HG03064 (cell line): ENCODE data around the gene ADCY1.

ENCODE experiments used
- ATAC-seq: cut with Tn5 transposase; IDR thresholded peaks from one replicate; pipeline ENCODE4 v1.9.1; 2021; ENCODE audit warnings: low read depth; ENCODE audit not compliant: unreplicated experiment

ADCY1 gene

GRCh38 chr7:45708046-45708950, 134.1 kb downstream of the ADCY1 start:
- no peak for ATAC-seq

GRCh38 chr7:45709168-45710042, 135.2 kb downstream of the ADCY1 start:
- no peak for ATAC-seq

DNA sequence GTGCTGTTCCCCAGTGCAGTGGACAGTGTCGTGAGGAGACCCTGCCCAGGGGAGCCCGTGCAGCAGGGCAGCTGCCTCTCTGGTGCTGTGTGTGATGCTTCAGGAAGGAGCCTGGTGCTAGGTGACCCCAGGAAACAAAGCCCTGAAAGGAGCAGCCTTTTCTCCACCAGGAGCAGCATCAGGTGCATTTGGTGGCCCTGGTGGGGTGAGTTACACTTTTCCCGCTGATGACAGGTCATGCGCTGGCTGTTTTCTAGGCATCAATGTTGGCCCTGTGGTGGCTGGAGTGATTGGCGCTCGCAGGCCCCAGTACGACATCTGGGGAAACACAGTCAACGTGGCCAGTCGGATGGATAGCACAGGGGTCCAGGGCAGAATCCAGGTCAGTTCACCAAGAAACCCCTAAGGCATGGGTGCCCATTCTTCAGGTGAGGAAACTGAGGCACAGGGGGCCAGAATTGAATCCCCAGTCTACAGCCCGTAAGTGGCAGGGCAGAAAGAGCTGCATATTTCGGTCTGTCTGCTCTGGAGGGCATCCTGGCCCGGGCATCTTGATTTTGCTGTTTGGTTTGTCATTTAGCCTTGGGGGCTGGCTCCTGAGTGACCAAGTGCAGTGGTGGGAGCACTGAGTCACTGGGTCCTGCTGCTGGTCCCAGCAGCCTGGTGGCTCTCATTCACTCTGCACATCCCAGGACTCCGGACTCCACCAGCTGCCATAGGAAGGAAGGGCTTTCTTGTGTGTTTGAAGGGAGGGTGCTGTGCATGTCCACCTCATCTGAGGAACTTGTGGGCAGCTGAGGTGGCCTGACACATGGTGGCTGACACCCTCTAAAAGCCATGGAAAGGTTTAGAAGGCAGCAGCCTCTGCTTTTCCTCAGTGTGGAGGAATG, 136.3 kb downstream of the ADCY1 start:
- no peak for ATAC-seq

DNA sequence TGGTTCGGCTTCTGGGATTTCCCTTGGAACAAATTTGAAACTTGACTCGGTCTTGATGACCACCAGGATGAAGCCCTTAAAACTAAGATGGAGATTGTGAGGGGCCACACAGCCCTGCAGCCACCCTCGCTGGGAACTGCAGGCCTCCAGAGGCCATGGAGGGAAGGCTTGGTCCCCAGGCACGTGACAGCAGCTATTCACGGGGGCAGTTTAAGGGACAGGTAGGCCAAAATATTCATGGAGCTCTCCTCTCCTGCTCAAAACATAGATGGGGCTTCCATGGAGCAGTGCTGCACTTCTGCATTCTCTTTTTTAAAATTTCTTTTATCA, 137.0 kb downstream of the ADCY1 start:
- no peak for ATAC-seq

DNA sequence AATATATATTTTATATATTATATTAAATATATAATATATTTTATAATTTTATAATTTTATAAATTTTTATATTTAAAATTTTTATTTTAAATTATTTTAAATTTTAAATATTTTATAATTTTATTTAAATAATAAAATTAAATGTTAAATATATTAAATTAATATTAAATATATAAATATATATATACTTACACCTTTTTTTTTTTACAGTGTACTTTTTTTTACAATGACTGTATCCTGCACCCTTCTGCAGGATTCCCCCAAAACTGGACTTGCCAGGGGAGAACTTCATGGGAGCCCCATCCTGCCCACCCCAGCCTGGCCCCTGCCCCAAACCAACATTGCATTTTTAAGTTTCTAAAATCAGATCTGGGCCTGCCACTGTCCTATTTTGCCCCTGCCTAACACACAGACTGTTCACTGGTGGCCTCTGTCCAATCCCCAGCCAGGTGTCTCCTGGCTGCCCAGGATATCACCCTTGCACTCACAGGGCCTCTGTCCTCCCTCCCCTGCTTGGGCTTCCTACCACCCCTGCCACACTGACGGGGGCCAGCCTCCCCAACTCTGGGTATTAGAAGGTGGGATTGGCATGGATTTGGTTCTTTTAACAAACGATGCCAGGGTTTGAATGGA, 138.0 kb downstream of the ADCY1 start:
- no peak for ATAC-seq

DNA sequence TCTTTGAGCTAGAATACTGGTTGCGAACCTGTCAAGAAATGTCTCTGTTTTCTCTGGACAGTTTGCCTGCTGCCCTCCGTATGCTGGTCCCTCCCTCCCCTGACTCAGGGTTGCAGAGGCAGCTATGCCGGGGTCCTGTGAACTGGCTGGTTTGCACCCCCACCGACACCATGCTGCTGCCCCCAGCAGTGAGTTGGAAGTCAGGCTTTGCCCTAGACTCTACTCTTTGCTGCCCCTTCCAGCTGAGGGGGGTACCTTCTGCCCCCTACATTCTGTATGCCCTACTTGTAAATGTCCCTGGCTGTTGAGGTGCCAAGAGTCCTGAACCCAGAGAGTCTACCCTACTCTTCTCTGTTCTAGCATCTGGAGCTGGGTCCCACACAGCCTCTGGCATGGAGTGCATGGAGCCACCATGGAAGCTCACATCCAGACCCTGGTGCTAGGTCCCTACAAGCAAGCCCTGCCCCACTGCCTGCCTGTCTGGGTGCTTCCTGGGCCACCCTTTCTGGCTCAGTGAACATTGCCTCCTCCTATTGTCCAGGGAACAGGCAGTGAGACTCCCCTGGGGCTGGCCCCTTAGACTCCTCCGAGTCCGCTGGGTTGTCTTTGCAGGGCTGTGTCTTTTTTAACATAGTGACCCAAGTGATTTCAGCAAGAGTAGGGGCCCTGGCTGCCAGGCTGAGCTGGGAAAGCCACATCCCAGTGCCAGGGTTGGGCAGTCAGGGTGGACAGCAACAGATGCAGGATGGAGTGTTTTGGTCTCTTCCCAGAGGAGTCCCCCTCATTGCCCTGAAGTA, 138.9 kb downstream of the ADCY1 start:
- ATAC-seq, result no peak

GRCh38 chr7:45713669-45714520, 139.7 kb downstream of the ADCY1 start:
- ATAC-seq, result no peak

- ATAC-seq, result no peak
These were observed 140.3 kb downstream of the ADCY1 start for GRCh38 chr7:45714521-45714820.

DNA sequence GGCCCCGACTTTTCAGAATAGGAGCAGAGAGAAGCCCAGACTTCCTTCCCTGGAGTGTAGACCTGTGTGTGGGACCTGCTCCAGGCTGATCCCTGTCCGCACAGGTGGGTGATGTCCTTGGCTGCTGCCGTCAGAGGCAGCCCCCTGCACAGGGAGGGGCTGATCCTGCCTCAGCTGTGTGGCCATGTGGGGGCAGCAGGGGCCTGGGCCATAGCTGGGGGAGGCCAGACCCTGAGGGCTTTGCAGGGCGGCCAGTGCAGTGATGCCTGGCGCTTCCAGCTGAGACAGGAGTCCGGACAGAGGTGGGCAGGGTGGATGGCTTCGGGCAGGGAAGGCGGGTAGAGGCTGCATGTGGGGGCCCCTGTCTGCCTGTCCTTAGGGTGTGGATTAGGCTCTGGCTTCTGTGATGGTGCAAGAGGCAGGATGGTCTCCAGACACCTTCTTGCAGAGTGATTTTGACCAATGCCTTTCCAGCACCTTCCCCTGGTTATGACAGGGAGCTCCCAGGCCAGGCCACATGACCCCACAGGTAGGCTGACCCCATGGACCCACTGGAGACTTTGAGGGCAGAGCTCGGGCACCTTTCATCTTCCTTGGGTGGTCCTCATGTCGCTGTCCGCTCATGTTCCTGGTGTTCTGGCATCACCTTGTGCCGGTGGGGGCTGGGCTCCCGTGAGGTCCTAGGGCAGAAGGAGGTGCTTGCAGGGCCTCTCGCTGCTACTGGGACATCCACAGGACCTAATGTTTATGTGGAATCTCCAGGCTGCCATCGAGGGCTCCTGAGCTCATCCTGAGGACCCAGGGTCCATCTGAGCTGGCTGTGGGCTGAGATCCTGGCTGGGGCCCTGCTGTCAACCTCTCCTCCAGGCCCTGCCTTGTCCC, 141.5 kb downstream of the ADCY1 start:
- ATAC-seq, result no peak

DNA sequence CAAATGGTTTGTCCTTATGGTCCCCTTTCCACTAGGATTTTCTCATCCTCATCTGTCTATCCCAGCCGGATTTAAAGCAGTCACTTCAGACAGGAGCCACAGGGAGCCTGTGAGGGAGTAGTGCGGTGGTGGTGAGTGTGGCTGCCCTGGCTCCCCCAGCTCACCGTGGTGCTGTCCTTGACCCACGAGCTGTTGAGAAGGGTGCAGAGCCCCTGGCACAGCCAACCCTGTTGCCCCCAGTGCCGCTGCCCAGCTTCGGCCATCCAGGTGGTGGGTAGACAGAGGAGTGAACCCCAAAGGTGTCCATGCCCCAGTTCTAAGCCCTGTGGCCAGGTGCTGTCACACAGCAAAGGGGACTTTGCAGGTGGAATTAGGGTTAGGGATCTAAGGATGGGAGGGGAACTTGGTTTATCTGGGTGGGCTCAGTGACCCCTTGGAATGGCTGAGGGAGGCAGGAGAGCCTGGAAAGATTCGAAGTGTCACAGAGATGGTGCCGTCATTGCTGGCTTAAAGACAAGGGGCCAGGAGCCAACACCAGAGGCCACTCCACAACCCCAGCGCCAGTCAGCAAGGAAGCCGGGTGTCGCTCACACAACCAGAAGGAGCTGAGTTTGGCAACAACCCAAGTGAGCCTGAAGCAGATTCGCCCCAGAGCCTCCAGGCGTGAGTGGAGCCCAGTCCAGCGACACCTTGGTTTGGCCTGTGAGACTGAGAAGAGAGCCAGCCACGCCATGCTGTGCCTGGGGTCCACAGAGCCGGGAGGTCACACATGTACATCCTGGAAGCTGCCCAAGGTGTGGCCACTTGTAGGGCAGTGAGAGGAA, 142.4 kb downstream of the ADCY1 start:
- ATAC-seq, result no peak

GRCh38 chr7:45717537-45718235, 143.5 kb downstream of the ADCY1 start:
- no peak for ATAC-seq

- ATAC-seq, result no peak
These were observed 144.5 kb downstream of the ADCY1 start for GRCh38 chr7:45718464-45719330.

- ATAC-seq, result no peak
These were observed 146.8 kb downstream of the ADCY1 start for GRCh38 chr7:45720989-45721388.

DNA sequence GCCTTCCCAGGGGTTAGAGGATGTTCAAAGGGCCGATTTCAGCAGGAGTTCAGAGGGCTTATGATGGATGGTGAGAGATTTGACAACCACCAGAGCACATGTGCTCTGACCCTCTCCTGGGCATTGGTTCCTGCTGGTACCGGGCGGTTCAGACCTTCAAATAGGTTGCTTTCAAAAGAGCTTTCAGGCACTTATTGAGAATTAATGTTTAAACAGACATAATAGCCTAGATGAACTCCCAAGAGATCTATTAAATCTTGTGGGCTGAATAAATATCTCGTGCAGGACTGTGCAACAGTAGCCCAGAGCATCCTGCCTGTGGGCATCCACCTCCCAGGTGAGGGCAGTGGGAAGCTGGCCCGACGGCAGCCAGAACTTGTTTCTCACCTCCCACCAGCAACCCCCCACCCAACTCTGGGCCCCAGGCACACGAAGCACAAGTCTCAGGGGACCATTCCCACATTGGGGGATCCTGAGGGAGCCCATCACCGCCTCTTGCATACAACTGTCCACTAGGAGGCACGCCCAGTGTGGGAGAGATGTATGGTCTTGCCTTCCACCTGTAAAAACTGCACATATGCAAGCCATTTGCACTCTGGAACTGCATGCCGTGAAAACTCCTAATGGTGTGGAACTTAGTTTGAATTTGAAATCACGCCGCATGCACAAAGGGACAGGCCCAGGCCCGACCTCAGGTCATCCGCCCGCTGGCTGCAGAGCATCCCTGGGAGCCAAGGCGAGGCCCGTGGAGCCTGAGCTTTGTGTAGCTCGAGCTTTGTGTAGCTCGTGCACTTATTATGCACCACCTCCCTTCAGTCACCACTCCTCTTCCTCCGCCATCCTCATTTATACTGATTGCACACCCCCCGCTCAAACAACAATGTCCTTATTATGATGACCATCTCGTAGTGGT, 147.8 kb downstream of the ADCY1 start:
- no peak for ATAC-seq
